ENCODE measurements around the gene TBX19. TPM values are rescaled to one million over a fixed set of nuclear protein-coding genes. Genes with fewer than 3 reads are reported as not detected.

Gene TBX19
- total and polyA plus RNA-seq, 2 of the 8 experiments (the other 6 are each of a cell fraction or from before 2014, with no cell fraction given): 1.0 to 1.8 TPM

GRCh38 chr1:168266644-168267186, 14.0 kb upstream of the TBX19 start:
- H2BK5ac ChIP-seq (ENCODE audit: low read depth, low read length): no peak overlapping the region
- H3K56ac ChIP-seq (replicated peaks; ENCODE audit: insufficient read length, low read depth, low read length): no peak overlapping the region
- H3K79me1 ChIP-seq (ENCODE audit: low read depth, low read length): no peaks in the 10 kb centered on the region
- H3K9ac ChIP-seq (replicated peaks in 1 of 4; ENCODE audit: extremely low read depth in 1 of 4, low read depth in 3 of 4, low read length in 3 of 4): no peak overlapping the region
- WGBS, 2 experiments (ENCODE audit: extremely low coverage in 1 of 2, insufficient coverage in 1 of 2, insufficient read length in 1 of 2, insufficient replicate concordance in 2 of 2, low coverage in 1 of 2, low lambda C conversion rate in 2 of 2, missing lambda C conversion rate in 1 of 2): 88% methylated on average over 6 of the region's 6 CpGs; no CpG with 5 or more reads in 1 of the 2 experiments
- no peak overlapping the region for H4K91ac ChIP-seq (replicated peaks; ENCODE audit: insufficient read length, low read length)
- FAIRE-seq (no peak), DNase-seq (ENCODE audit: low read depth in 1 of 2, low spot score in 2 of 2) (no peak)
- 0 out of 8 replicates have a peak, but pooled peaks cover 0 to 3% (median 0%) of the 10 kb centered on the region in 4 experiments for H3K36me3 ChIP-seq (ENCODE audit: control insufficient read depth in 2 of 4, insufficient read depth in 4 of 4, low read length in 3 of 4)
- no peak overlapping the region for H3K23ac ChIP-seq (ENCODE audit: insufficient read length)
- H2BK120ac ChIP-seq (replicated peaks; ENCODE audit: low read depth, low read length): no peak overlapping the region
- CTCF ChIA-PET (ENCODE audit: partially characterized antibody): interaction anchor here (0.8 kb wide), 1 partner anchor 26 kb away, joined by 3 read pairs; no protein-coding TSS in a partner anchor
- H2BK12ac ChIP-seq (ENCODE audit: low read depth, low read length): no peak overlapping the region
- POLR2A ChIA-PET (ENCODE audit: partially characterized antibody): no interaction called here
- H4K8ac ChIP-seq (ENCODE audit: extremely low read depth, insufficient read depth, low read length): no peak overlapping the region
- no peak overlapping the region for H3K4me3 ChIP-seq (ENCODE audit: extremely low read depth in 1 of 4, insufficient read depth in 2 of 4, low read depth in 3 of 4, low read length in 4 of 4)
- no peak overlapping the region for H3K18ac ChIP-seq (ENCODE audit: extremely low read depth, low read length)
- H2AFZ ChIP-seq (ENCODE audit: low read length): no peak overlapping the region
- H3K79me2 ChIP-seq (ENCODE audit: control insufficient read depth in 1 of 2, insufficient read depth in 2 of 2, low read length in 2 of 2): no peaks in the 10 kb centered on the region
- H2AK5ac ChIP-seq (ENCODE audit: low read depth, low read length): no peak overlapping the region
- no peak overlapping the region for H4K5ac ChIP-seq (ENCODE audit: insufficient read length, low read depth, low read length)
- no peaks in the 10 kb centered on the region for H3K27me3 ChIP-seq (replicated peaks in 1 of 4; ENCODE audit: control insufficient read depth in 3 of 4, extremely low read depth in 1 of 4, insufficient read depth in 3 of 4, low read length in 3 of 4)
- no peak overlapping the region for H2BK20ac ChIP-seq (ENCODE audit: low read length)
- H3K27ac ChIP-seq (ENCODE audit: low read depth, low read length): no peak overlapping the region
- H3K4ac ChIP-seq (replicated peaks; ENCODE audit: insufficient read length, low read depth, low read length): no peak overlapping the region
- no peak overlapping the region for H2BK15ac ChIP-seq (ENCODE audit: low read length)
- H3K9me3 ChIP-seq (ENCODE audit: insufficient read depth in 2 of 2, low read depth in 1 of 2, low read length in 1 of 2): peaks cover 0 to 4% of the 10 kb centered on the region in 2 experiments; a peak in 1 of 4 replicates
- no peaks in the 10 kb centered on the region for H3K4me1 ChIP-seq (replicated peaks in 1 of 4; ENCODE audit: control insufficient read depth in 3 of 4, insufficient read depth in 4 of 4, low read length in 3 of 4)
- H3K14ac ChIP-seq (ENCODE audit: insufficient read length): no peak overlapping the region
- H3K23me2 ChIP-seq (ENCODE audit: low read depth, low read length): no peaks in the 10 kb centered on the region
- no peaks in the 10 kb centered on the region for H4K20me1 ChIP-seq (replicated peaks in 1 of 2; ENCODE audit: control insufficient read depth in 1 of 2, insufficient read depth in 2 of 2, low read length in 2 of 2)
- no peak overlapping the region for H3K4me2 ChIP-seq (ENCODE audit: insufficient read depth in 1 of 2, low read depth in 2 of 2, low read length in 2 of 2)
- TF ChIP-seq SIX5 (IDR thresholded peaks at IDR 0.05; ENCODE audit: low read depth, low read length) (no peak), CEBPB (IDR thresholded peaks at IDR 0.05; ENCODE audit: low read depth, low read length) (no peak)

Measured in H1 (cell line).